ENCODE data around the gene FCN3.

- TF ChIP-seq, protein P1, sequence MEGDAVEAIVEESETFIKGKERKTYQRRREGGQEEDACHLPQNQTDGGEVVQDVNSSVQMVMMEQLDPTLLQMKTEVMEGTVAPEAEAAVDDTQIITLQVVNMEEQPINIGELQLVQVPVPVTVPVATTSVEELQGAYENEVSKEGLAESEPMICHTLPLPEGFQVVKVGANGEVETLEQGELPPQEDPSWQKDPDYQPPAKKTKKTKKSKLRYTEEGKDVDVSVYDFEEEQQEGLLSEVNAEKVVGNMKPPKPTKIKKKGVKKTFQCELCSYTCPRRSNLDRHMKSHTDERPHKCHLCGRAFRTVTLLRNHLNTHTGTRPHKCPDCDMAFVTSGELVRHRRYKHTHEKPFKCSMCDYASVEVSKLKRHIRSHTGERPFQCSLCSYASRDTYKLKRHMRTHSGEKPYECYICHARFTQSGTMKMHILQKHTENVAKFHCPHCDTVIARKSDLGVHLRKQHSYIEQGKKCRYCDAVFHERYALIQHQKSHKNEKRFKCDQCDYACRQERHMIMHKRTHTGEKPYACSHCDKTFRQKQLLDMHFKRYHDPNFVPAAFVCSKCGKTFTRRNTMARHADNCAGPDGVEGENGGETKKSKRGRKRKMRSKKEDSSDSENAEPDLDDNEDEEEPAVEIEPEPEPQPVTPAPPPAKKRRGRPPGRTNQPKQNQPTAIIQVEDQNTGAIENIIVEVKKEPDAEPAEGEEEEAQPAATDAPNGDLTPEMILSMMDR (IDR thresholded peaks at IDR 0.05), result no peak
- TF ChIP-seq POLR2A (IDR thresholded peaks at IDR 0.05), result no peak
- no peak for TF ChIP-seq EP300 (IDR thresholded peaks at IDR 0.05)
Observed at GRCh38 chr1:27377760-27378495, 3.3 kb upstream of the FCN3 start.

All from ovary (tissue), 3 donors.